Measurements from ENCODE around the gene COX4I2.

The COX4I2 gene

DNA sequence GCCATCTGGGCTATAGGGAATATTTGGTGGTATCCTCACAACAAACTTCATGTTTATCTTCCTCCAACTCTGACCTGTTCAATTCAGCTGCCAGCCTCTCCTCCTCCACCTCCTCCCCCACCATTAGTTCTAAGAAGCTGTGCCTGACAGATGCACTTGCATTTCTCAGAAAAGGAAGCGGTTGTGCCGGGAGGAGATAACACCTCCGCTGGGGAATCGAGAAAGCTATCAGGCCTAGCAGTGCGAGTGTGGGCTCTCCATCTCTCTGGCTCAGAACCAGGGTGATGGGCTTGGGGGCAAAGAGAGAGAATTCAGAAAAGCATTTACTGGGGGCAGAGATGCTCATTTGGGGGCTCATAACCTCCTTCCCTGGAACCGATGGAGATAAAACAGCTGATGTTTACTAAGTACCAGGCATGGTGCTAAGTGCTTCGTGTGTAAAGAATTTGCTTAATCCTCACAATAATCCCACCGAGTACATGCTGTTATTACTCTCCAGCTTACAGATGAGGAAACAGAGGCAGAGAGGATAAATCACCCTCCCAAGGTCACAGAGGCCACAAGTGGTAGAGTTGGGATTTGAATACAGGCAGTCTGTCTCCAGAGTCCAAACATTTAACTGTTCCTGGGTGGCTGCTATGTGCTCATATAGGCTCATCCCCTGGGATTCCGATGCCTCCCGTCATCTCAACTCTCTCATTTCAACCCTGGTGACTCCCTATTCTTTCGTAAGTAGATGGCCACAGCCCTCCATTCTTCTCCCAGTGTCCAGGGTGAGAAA lies 38.3 kb downstream of the COX4I2 start:
- Histone ChIP-seq H4K20me1 (ENCODE audit: insufficient read depth) (no peaks in the 10 kb centered on the region), H3K27ac (no peak overlapping the region), H3K36me3 (ENCODE audit: insufficient read depth) (no peaks in the 10 kb centered on the region), H3K4me3 (IDR thresholded peaks at IDR 0.05; ENCODE audit: insufficient read depth, low read depth, low read length) (no peak overlapping the region), H3K79me2 (ENCODE audit: insufficient read depth, low read depth) (no peaks in the 10 kb centered on the region), H3K4me2 (no peak overlapping the region), H3K27me3 (ENCODE audit: insufficient read depth, low read depth) (no peaks in the 10 kb centered on the region), H2AFZ (ENCODE audit: low read depth) (no peak overlapping the region), H3K9ac (no peak overlapping the region), H3K4me1 (ENCODE audit: low read depth, poor library complexity, severe bottlenecking) (no peaks in the 10 kb centered on the region)
- no peak for TF ChIP-seq CTCF (conservative IDR thresholded peaks at IDR 0.05; ENCODE audit: low read depth, low read length)

DNA sequence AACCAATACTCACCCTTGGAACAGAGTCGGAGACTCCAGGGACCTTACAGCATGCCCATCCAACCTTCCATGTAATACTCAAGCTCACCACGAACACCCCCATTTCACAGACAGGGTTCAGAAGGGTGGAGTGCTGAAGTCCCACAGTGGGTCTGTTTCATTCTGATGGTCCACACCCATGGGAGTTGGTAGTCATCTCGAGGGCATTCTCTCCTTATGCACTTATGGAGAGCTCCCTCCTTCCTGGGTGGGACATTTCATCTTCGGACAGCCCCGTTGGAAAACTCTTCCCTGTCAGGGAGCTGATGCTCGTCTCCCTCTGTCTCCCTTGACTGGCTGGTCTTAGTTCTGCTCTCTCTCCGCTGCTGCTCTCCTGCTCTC lies 38.9 kb downstream of the COX4I2 start:
- Histone ChIP-seq H4K20me1 (ENCODE audit: insufficient read depth) (no peaks in the 10 kb centered on the region), H3K79me2 (ENCODE audit: insufficient read depth, low read depth) (no peaks in the 10 kb centered on the region), H3K27me3 (ENCODE audit: insufficient read depth, low read depth) (no peaks in the 10 kb centered on the region), H3K4me3 (IDR thresholded peaks at IDR 0.05; ENCODE audit: insufficient read depth, low read depth, low read length) (no peak overlapping the region), H3K4me1 (ENCODE audit: low read depth, poor library complexity, severe bottlenecking) (no peaks in the 10 kb centered on the region), H3K9ac (no peak overlapping the region), H2AFZ (ENCODE audit: low read depth) (no peak overlapping the region), H3K27ac (no peak overlapping the region), H3K36me3 (ENCODE audit: insufficient read depth) (no peaks in the 10 kb centered on the region), H3K4me2 (no peak overlapping the region)
- no peak for TF ChIP-seq CTCF (conservative IDR thresholded peaks at IDR 0.05; ENCODE audit: low read depth, low read length)

GRCh38 chr20:31677553-31678260 lies 40.0 kb downstream of the COX4I2 start:
- Histone ChIP-seq H4K20me1 (ENCODE audit: insufficient read depth) (no peaks in the 10 kb centered on the region), H3K4me3 (IDR thresholded peaks at IDR 0.05; ENCODE audit: insufficient read depth, low read depth, low read length) (no peak overlapping the region), H2AFZ (ENCODE audit: low read depth) (no peak overlapping the region), H3K79me2 (ENCODE audit: insufficient read depth, low read depth) (no peaks in the 10 kb centered on the region), H3K9ac (no peak overlapping the region), H3K36me3 (ENCODE audit: insufficient read depth) (no peaks in the 10 kb centered on the region), H3K4me1 (ENCODE audit: low read depth, poor library complexity, severe bottlenecking) (no peaks in the 10 kb centered on the region), H3K4me2 (no peak overlapping the region), H3K27ac (no peak overlapping the region), H3K27me3 (ENCODE audit: insufficient read depth, low read depth) (no peaks in the 10 kb centered on the region)
- TF ChIP-seq CTCF (conservative IDR thresholded peaks at IDR 0.05; ENCODE audit: low read depth, low read length): no peak

- Histone ChIP-seq H2AFZ (ENCODE audit: low read depth) (no peak overlapping the region), H3K36me3 (ENCODE audit: insufficient read depth) (no peaks in the 10 kb centered on the region), H3K4me3 (IDR thresholded peaks at IDR 0.05; ENCODE audit: insufficient read depth, low read depth, low read length) (no peak overlapping the region), H3K27ac (no peak overlapping the region), H3K4me2 (no peak overlapping the region), H3K27me3 (ENCODE audit: insufficient read depth, low read depth) (no peaks in the 10 kb centered on the region), H3K4me1 (ENCODE audit: low read depth, poor library complexity, severe bottlenecking) (no peaks in the 10 kb centered on the region), H3K79me2 (ENCODE audit: insufficient read depth, low read depth) (no peaks in the 10 kb centered on the region), H4K20me1 (ENCODE audit: insufficient read depth) (no peaks in the 10 kb centered on the region), H3K9ac (no peak overlapping the region)
- no peak for TF ChIP-seq CTCF (conservative IDR thresholded peaks at IDR 0.05; ENCODE audit: low read depth, low read length)
These were observed 41.0 kb downstream of the COX4I2 start for GRCh38 chr20:31678389-31679356.

Measured in KMS-11 (cell line).